Measurements from ENCODE around the gene CTSK.
"Not testable (repeated sequence)": the region's sequence is repeated elsewhere in the genome, so short reads cannot be mapped to it uniquely, and the experiment has no call there.

CTSK gene

DNA sequence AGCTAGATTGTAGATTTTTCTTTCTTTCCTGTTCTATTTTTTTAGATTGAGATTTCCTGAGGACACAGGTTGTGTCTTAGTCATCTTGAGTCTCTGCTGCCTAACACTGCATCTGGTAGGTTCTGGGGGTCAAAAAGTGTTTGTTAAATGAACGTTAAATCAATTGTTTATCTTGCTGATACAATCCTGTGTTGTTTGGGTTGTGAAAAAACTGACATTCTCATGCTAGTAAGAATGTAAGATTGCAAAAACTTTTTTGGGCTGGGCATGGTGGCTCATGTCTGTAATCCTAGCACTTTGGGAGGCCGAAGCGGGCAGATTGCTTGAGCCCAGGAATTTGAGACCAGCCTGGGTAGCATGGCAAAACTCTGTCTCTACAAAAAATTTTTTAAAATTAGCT, 3.4 kb downstream of the CTSK start:
- DNase-seq, result no peak

DNA sequence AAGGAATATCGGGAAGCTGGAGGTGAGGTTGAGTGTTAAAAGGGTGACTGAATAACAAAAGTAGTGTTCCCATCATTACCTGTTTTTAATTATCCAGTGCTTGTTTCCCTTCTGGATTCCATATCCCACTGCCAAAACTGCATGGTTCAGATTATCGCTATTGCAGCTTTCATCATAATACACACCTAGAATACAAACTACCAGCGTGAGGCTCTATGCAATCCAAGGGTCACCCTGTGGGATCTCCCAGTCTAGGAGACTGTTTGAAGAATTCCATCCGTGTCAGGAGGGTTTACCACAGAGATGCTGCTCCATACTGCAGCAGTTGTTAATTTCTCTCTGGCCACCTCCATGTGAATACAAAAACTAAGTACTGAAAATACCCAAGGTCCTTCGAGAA, 9.0 kb downstream of the CTSK start:
- no peak for DNase-seq

DNA sequence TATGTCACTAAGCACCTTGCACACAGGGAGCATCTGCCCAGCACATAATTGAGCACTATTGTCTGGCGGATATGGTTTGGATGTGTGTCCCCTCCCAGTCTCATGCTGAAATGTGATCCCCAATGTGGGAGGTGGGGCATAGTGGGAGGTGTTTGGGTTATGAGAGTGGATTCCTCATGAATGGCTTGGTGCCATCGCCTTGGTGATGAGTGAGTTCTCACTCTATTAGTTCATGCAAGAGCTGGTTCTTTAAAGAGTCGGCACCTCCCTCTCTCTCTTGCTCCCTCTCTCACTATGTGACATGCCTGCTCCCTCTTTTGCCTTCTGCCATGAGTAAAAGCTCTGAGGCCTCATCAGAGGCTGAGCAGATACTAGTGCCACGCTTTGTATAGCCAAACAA, 9.5 kb downstream of the CTSK start:
- no peak for DNase-seq

DNA sequence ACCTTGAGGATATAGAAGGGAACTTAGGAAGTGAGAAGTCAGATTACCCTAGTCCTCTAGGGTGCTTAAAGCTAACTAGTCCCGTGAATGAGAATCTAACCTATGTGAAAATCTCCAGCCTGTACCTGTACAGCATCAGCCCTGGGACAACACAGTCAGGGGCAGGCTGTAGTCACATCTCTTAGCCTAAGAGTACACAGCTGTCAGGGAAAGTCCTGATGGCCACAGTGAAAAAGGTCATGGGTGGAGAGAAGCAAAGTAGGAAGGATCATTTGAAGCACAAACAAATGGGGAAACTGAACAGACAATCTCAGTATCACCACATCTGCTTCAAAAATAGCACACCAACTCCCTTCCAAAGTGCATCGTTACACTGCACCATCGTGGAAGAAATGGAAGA, 11.7 kb downstream of the CTSK start:
- DNase-seq, result no peak

DNA sequence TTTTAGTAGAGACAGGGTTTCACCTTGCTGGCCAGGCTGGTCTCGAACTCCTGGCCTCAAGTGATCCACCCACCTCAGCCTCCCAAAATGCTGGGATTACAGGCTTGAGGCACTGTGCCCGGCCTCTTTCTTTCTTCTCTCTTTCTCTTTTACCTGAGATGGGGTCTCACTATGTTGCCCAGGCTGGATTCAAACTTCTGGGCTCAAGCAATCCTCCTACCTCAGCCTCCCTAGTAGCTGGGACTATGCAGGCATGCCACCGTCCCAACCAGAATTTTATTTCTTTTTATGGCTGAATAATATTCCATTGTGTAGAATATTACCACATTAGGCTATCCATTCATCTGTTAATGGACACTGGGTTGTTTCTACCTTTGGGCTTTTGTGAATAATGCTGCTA, 14.3 kb downstream of the CTSK start:
- DNase-seq, result not testable (repeated sequence)

DNA sequence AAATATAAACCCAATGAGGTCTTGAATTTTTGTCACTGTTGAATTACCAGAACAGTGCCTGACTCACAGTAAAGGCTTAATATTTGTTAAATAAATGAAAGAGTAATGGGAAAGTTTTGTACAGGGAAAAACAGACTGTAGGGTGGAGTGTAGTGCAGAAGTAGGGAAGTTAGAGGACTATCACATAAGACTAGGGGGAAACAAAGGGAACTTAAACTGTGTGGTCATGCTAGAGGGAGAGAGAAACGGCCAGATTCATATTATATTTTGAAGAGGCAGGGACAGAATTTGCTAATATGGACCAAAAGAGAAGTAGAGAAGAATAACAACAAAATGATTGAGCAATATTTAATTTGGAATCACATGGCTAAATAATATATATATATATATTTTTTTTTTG, 14.8 kb downstream of the CTSK start:
- DNase-seq, result no peak

DNA sequence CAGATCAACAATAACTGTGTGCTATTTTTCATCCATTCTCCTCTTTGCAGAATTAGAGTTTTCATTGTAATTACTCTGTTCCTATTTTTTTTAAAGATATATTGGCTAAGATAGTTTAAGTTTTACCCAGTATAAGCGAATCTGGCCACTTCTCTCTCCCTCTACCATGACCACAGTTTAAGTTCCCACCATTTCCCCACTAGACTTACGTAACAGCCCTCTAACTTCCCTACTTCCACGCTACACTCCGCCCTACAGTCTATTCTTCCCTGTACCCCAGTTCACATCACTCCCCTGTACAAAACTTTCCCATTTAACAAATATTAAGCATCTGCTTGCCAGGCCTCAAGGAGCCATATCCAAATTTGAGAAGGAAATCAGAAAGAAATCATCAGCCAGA, 16.5 kb downstream of the CTSK start:
- DNase-seq, result no peak

DNA sequence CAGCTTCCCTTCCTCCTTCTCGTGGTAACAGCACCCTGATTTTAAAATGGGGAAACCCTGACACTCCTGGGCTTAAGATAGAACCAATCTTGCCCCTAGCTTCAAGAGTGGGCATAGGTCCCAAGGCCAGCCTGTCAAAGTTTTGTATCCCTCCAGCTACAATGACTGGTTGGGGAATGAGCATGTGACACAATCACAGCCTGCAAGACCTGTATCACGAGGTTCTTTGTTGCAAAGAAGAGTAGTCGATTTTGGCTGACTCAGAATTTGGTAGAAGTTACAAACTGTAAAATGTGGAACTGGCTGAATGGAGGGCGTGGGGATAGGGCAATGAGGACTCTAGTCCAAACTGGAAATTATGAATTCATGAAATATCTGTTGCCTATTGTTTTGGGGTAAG, 18.7 kb downstream of the CTSK start:
- no peak for DNase-seq

DNA sequence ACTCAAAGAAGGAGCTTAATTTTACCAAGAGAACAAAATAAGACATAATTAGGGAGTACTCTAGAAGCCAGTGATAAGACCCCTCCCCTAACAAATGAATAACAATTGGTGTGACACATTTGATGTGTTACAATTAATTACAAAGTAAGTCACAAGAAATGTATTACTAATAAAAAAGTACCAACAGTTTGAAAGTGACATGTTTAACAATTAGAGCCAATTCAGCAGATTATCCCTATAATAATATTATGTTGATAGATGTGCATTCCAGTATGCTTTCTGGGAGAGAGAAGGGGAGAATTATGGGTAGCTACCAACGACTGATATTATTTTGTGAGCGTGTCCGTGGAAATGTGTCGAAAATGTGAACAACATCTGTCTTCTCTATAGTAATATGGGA, 19.1 kb downstream of the CTSK start:
- DNase-seq, result no peak

DNA sequence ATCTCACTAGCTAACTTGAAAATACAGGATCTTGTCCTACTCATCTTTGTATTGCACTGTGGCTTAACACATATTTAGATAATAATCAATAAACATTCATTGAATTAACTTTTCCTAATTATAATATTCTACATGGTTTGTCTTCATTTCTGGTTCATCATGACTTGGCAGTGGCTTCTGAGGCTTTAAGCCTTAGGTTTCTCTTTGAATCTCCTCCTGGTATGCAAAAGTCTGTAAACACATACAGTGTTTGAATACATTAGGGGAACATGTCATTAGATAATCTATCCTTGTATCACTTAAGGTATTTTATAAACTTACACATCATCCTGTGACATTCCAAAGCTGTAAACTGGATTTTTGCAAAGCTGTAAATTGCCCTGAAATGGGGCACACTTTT, 20.6 kb downstream of the CTSK start:
- no peak for DNase-seq

DNA sequence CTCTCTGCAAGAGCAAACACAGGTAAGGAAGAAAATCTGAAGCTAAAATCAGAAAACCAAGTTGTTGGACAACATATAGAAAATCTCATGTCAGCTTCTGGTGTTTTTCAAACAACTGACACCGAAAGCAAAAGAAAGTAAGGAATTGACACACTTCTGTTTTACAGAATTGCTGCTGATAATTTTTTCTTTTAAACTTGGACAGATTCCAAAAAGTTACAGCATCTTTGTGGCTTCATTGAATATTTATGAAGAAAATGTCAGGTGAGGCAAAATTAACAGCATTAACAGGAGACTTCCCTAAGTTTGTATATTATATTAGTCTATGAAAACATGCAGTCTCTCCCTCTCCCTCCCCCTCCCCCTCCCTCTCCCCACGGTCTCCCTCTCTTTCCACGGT, 27.6 kb downstream of the CTSK start:
- DNase-seq, result no peak

DNA sequence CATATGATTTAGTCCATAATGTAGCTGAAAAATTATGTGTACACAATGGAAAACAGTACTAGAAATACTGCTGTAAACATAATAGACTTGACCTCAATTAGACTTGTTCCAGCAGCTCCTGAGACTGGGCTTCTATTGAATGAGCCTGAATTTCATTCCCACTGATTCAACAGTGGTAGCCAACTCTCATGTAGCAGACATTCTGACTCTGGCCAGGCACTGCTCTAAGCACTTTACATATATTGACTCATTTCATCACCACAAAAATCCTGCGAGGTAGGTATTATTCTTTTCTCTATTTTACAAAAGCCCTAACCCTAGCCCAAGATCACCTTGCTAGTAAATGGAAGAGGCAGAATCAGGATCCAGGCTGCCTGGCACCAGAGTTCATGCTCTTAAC, 29.7 kb downstream of the CTSK start:
- DNase-seq, result no peak

DNA sequence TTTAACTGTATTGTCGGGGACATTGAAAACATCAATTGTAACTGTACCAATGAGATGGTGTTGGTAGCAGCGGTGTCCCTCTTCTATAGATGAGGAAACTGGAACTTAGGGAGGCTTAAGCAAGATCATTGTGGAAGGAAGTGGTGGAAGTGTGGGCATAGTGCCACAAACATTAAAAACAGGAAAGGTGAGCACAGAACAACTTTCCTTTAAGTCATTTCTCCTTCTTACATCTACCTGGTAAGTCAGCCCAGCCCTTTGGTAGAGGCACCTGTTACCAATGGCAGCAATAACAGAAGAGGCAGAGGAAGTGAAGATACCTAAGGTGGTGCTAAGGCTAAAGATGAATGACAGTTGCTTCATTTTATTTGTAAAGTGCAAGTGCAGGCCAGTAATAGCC, 30.5 kb downstream of the CTSK start:
- no peak for DNase-seq

DNA sequence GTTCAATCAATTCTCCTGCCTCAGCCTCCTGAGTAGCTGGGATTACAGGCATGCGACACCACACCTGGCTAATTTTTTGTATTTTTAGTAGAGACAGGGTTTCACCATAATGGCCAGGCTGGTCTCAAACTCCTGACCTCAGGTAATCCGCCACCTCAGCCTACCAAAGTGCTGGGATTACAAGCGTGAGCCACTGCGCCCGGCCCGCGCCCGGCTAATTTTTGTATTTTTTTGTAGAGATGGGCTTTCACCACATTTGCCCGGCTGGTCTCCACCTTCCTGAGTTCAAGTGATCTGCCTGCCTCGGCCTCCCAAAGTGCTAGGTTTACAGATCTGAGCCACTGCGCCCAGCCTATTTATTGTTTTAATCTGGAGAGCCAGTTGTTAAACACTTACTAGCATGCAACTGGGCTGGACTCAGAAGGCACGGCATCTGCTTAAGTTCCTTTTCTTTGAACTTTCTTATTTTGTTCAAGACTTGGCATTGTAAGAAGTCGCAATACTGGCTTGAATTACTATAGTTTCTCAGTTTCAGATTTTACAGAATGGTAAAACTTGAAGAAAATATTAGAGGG, 32.0 kb downstream of the CTSK start:
- DNase-seq, result not testable (repeated sequence)

DNA sequence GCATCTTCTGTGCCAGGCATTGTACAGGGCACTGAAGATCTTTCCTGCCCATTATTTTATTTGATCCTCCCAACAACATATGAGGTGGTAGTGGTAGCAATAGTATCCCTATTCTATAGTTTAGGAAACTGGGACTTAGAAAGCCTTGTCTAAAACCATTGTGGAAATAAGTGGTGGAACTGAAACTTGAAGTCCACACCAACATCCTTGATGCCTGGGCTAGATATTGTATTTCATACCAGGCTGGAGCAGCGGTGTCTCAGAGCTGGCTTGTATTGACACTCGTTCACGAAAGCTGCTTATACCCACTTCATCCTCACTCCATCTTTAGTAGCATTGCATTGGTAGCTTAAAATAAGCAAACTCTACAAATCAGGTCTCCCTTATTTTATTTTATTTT, 32.8 kb downstream of the CTSK start:
- DNase-seq, result no peak

DNA sequence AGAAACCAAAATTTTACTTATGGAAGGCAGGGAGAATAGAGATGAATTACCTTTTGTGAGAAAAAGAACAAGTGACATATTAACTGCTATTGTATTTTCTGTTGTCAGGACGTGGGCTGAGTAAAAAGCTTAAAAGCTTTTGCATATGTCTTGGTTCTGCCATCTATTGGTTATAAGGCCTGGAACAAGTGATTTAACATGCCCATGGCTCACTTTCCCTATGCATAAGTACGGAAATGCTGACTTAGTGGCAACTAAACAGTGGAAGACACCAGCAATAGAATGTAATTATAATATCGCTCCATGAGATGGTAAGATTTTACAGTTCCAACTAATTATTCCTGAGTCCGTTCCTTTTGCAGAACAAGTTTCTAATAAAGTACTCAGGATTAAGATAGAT, 35.7 kb downstream of the CTSK start:
- no peak for DNase-seq

DNA sequence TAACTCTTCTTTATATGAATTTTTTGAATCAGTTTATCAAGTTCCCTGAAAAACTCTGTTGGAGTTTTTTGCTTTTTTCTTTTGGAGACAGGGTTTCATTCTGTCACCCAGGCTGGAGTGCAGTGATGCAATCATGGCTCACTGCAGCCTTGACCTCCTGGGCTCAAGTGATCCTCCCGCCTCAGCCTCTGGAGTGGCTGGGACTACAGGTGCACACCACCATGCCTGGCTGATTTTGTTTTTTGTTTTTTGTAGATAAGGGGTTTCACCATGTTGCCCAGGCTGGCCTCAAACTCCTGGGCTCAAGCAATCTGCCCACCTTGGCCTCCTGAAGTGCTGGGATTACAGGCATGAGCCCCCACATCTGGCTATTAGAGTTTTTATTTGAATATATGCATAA, 40.4 kb downstream of the CTSK start:
- DNase-seq, result not testable (repeated sequence)

DNA sequence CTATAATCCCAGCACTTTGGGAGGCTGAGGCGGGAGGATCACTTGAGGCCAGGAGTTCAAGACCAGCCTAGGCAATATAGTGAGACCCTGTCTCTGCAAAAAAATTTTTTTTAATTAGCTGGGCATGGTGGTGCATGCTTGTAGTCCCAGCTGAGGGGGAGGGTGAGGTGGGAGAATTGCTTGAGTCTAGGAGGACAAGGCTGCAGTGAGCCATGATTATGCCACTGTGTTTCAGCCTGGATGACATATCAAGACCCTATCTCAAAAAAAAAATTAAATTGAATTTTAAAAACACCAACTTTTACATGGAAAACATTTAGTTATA, 42.1 kb downstream of the CTSK start:
- not testable (repeated sequence) for DNase-seq

DNA sequence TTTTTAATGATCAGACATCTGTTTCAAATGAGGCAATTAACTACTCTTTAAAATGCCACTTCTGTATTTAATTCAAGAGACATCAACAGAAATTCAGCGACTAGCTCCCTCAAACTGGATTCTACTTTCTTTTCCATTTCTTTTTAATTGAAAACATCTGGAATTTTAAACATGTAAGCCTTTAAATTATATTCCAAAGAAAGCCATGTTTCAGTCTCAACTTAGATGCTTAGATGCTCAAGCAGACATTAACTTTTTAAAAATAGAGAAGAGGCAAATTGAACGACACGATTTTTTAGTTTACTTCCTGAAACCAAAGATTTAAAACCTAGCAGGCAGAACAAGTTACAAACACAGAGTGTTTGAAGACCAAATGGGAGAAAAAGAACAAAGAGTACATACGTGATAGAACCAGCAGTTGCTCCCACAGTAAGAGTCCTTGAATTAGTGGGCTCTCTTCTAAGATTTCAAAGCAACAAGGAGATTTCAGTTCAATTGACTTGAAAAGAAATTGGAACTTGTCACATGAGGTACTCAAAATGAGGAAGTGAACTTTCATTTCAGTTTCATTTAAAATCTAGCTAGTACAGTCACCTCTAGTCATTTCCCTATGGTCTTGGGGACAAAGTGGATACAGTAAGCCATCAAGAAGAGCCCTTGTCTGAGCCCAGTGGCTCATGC, 42.6 kb downstream of the CTSK start, which contains the start of gene CTSS:
TSS of gene CTSS (minus strand) at position 483 of the 681 bp plus-strand sequence. CDS start 1,015 bp downstream, outside the sequence.
- no peak for DNase-seq

DNA sequence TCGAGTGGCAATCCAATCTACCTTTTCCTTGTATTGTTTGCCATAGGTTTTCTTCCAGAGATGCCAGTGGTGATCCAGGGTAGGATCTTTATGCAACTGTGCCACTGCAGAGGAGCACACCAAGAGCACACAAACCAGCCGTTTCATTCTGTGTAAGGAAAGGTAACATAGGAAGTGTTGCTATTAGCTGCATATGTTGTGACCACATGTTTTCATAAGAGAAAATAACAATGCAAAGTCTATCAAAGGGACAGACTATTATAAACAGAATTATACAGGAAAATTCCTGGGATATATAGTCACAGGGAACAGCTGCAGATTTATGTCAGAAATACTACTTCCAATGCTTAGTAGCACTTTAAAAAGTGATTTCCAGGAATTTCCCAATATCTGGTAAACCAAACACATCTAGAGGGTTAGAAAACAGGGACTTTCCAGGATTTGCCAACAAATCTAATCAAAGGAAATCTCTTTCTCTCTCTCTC, 43.4 kb downstream of the CTSK start:
- no peak for DNase-seq

DNA sequence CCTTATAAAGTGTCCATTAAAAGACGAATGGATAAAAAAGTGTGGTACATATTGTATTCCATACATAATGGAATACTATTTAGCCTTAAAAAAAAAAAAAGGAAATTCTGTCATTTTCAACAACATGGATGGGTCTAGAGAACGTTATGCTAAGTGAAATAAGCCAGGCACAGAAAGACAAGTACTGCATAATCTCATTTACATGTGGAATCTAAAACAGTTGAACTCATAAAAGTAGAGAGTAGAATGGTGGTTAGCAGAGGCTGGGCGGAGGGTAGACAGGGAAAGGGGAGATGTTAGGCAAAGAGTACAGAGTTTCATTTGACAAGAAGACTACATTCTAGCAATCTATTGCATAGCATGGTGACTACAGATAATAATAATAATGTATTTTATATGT, 45.0 kb downstream of the CTSK start:
- no peak for DNase-seq

DNA sequence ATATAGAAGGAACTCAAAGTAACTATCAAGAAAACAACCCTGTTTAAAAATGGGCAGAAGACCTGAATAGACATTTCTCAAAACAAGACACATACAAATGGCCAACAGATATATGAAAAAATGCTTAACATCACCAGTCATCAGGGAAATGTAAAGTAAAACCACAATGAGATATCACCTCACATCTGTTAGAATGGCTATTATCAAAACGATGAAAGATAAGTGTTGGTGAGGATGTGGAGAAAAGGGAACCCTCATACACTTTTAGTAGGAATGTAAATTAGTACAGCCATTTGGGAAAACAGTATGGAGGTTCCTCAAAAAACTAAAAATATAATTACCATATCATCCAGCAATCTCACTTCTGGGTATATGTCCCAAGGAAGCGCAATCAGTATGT, 45.5 kb downstream of the CTSK start:
- DNase-seq, result no peak

DNA sequence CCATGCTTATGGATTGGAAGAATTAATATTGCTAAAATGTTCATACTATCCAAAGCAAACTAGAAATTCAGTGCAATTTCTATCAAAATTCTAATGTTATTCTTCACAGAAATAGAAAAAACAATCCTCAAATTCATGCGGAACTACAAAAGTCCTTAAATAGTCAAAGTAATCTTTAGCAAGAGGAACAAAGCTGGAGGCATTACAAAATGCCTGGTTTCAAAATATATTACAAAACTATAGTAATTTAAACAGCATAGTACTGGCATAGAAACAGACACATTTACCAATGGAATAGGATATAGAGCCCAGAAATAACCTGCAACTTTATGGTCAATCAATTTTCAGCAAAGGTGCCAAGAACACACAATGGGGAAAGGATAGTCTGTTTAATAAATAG, 46.3 kb downstream of the CTSK start:
- no peak for DNase-seq

DNA sequence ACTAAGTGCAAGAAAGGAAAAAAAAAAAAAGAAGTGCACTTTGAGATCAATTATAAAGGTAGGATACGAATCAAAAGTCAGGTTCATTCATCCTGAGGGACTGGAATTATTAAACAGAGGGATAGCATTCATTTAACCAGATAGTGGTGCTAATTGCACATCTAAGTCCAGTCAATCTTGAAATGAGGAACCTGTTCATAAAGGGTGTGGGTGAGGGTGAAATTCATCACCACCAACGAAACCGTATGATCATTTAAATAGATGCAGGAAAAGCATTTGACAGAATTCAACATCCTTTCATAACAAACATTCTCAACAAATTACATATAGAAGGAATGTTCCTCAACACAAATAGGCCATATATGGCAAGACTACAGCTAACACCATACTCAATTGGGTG, 48.0 kb downstream of the CTSK start:
- no peak for DNase-seq

DNA sequence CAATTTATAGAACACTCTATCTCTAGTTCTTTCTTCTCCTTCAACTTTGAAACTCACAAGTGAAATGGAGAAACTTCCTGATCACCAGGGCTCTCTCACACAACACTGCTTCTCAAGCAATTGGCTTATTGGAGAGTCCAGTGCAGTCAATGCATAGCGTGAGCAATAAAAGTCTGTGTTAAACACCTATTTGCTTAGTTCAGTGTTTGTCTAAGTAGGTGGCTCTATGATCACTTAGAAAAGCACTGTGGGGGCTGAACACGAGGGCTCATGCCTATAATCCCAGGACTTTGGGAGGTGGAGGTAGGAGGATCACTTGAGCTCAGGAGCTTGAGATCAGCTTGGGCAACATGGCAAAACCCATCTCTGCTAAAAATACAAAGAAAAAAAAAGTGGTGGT, 54.6 kb downstream of the CTSK start:
- no peak for DNase-seq

Data from stimulated activated CD4-positive, alpha-beta T cell treated with anti-CD3 and anti-CD28 coated beads, Interleukin-4, amount 100 ng/mL, for 4 hours (primary cell).